HEK293 (cell line): Measurements from ENCODE around the gene LRRC2.

Experiments used
- CTCF ChIA-PET: fragments of 350-600 bp; formaldehyde crosslinking; extraction: SDS; loops from one replicate; lab custom pipeline; 2021; ENCODE audit warnings: antibody characterized with exemption; lab: Yijun Ruan, JAX
- POLR2A ChIA-PET: fragments of 300-600 bp; formaldehyde crosslinking; extraction: SDS; loops from one replicate; lab custom pipeline; 2020; ENCODE audit warnings: antibody characterized with exemption, inconsistent platforms; lab: Yijun Ruan, JAX
- H3K27ac ChIP-seq: fragments of 200-500 bp; sonication (Bioruptor generic); 2 replicates; pipeline ENCODE4 v1.5.1; 2014; ENCODE audit warnings: low read depth, low read length, control low read depth, inconsistent platforms; ENCODE audit errors: extremely low read depth
- H3K36me3 ChIP-seq, 2 experiments: fragments of 200-500 bp in 1 of 2; sonication (Bioruptor generic) in 1 of 2; 1 replicate in 1 of 2; 2 replicates in 1 of 2; pipeline ENCODE4 v1.5.1; 2014 to 2017; ENCODE audit warnings: inconsistent platforms in 2 of 2, low read length in 2 of 2; ENCODE audit not compliant: control insufficient read depth in 2 of 2, insufficient read depth in 1 of 2
- H3K4me1 ChIP-seq: fragments of 200-500 bp; sonication (Bioruptor generic); 2 replicates; pipeline ENCODE4 v1.5.1; 2014; ENCODE audit warnings: mild to moderate bottlenecking, low read length, inconsistent platforms; ENCODE audit not compliant: control insufficient read depth, insufficient read depth
- H3K4me3 ChIP-seq: 2 replicates; pipeline ENCODE4 v1.5.1; 2011; ENCODE audit warnings: low read depth, mild to moderate bottlenecking, control low read depth, low read length, moderate library complexity
- H3K9me3 ChIP-seq: fragments of 200-500 bp; sonication (Bioruptor generic); 2 replicates; pipeline ENCODE4 v1.5.1; 2014; ENCODE audit warnings: low read depth, low read length, inconsistent platforms; ENCODE audit not compliant: control insufficient read depth, insufficient read depth
- BCL11B ChIP-seq: fragments of 450-650 bp; formaldehyde crosslinking; IDR thresholded peaks from 2 replicates; pipeline ENCODE4 v1.5.1; 2016; ENCODE audit warnings: low read depth, missing biosample characterization, missing genetic modification characterization
- EGR2 ChIP-seq: fragments of 450-650 bp; formaldehyde crosslinking; IDR thresholded peaks from 2 replicates; pipeline ENCODE4 v1.5.1; 2016; ENCODE audit warnings: low read depth, missing biosample characterization, missing genetic modification characterization
- KLF7 ChIP-seq: fragments of 450-650 bp; formaldehyde crosslinking; IDR thresholded peaks from 2 replicates; pipeline ENCODE4 v1.5.1; 2016; ENCODE audit warnings: missing biosample characterization, missing genetic modification characterization, borderline replicate concordance
- SP7 ChIP-seq: fragments of 450-650 bp; formaldehyde crosslinking; IDR thresholded peaks from 2 replicates; pipeline ENCODE4 v1.5.1; 2016; ENCODE audit warnings: missing biosample characterization, missing genetic modification characterization
- TRIM28 ChIP-seq: IDR thresholded peaks from 2 replicates; pipeline ENCODE4 v1.6.1; 2011; ENCODE audit warnings: low read length, control low read depth, borderline replicate concordance
- WT1 ChIP-seq: fragments of 450-650 bp; formaldehyde crosslinking; IDR thresholded peaks from 2 replicates; pipeline ENCODE4 v1.5.1; 2016; ENCODE audit warnings: missing biosample characterization, missing genetic modification characterization
- ZFP3 ChIP-seq: fragments of 450-650 bp; formaldehyde crosslinking; IDR thresholded peaks from 2 replicates; pipeline ENCODE4 v1.5.1; 2016; ENCODE audit warnings: low read depth, missing biosample characterization, missing genetic modification characterization
- ZFP69B ChIP-seq: fragments of 450-650 bp; formaldehyde crosslinking; IDR thresholded peaks from 2 replicates; pipeline ENCODE4 v1.5.1; 2016; ENCODE audit warnings: missing biosample characterization, missing genetic modification characterization
- ZNF133 ChIP-seq: fragments of 450-650 bp; formaldehyde crosslinking; IDR thresholded peaks from 2 replicates; pipeline ENCODE4 v1.5.1; 2016; ENCODE audit warnings: missing biosample characterization, missing genetic modification characterization
- ZNF157 ChIP-seq: fragments of 450-650 bp; formaldehyde crosslinking; IDR thresholded peaks from 2 replicates; pipeline ENCODE4 v1.5.1; 2016; ENCODE audit warnings: missing biosample characterization, missing genetic modification characterization
- ZNF311 ChIP-seq: fragments of 450-650 bp; formaldehyde crosslinking; IDR thresholded peaks from 2 replicates; pipeline ENCODE4 v1.5.1; 2017; ENCODE audit warnings: missing biosample characterization, missing genetic modification characterization, borderline replicate concordance
- ZNF366 ChIP-seq: fragments of 450-650 bp; formaldehyde crosslinking; conservative IDR thresholded peaks from 2 replicates; pipeline ENCODE4 v1.5.1; 2016; ENCODE audit warnings: missing biosample characterization, missing genetic modification characterization
- ZNF654 ChIP-seq: fragments of 450-650 bp; formaldehyde crosslinking; IDR thresholded peaks from 2 replicates; pipeline ENCODE4 v1.5.1; 2016; ENCODE audit warnings: low read depth, missing biosample characterization, missing genetic modification characterization
- ZSCAN30 ChIP-seq: fragments of 450-650 bp; IDR thresholded peaks from 2 replicates; pipeline ENCODE4 v1.5.1; 2018; ENCODE audit warnings: missing biosample characterization, mild to moderate bottlenecking, missing genetic modification characterization, moderate library complexity
- TF ChIP-seq, protein P1 (sequence below): fragments of 450-650 bp; formaldehyde crosslinking; IDR thresholded peaks from 2 replicates; pipeline ENCODE4 v1.5.1; 2016; ENCODE audit warnings: missing biosample characterization, missing genetic modification characterization
- TF ChIP-seq, protein P2 (sequence below): fragments of 450-650 bp; formaldehyde crosslinking; IDR thresholded peaks from 2 replicates; pipeline ENCODE4 v1.5.1; 2016; ENCODE audit warnings: missing biosample characterization, missing genetic modification characterization
- TF ChIP-seq, protein P3 (sequence below): fragments of 450-650 bp; formaldehyde crosslinking; IDR thresholded peaks from 2 replicates; pipeline ENCODE4 v1.5.1; 2016; ENCODE audit warnings: missing biosample characterization, missing genetic modification characterization

The LRRC2 gene

DNA sequence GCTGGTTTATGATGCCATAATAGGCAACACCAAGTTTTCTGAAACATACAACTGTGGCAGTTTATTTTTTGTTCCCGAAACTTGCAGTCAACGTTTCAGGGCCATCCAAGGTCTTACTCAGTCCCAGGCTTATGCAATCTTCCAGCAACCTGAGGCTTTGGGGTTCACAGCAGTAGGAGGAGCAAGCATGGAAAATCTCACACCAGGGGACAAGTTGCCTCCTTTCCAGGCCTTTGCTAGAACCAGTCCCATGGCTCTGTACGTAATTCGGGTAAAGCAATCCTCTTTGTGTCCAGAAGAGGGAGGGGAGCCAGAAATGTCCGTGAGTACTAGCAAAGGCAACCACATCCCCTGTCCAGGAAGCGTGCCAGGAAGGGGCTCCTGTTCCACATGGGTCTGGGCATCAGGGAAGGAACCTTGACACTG lies 41.5 kb upstream of the LRRC2 start:
- ChIA-PET POLR2A (no interaction called here), CTCF (interaction anchor here (0.6 to 1.1 kb wide), 2 partner anchors 208 to 391 kb away, joined by 3 read pairs; no protein-coding TSS in a partner anchor)
- TF ChIP-seq SP7 (tag by site-specific recombination) (no peak), BCL11B (tag by site-specific recombination) (no peak), ZNF133 (tag by site-specific recombination) (no peak), ZNF366 (tag by site-specific recombination) (no peak)
- Histone ChIP-seq H3K27ac (no peak overlapping the region), H3K36me3 (no peaks in the 10 kb centered on the region), H3K4me1 (no peaks in the 10 kb centered on the region), H3K9me3 (no peaks in the 10 kb centered on the region), H3K4me3 (no peak overlapping the region)

DNA sequence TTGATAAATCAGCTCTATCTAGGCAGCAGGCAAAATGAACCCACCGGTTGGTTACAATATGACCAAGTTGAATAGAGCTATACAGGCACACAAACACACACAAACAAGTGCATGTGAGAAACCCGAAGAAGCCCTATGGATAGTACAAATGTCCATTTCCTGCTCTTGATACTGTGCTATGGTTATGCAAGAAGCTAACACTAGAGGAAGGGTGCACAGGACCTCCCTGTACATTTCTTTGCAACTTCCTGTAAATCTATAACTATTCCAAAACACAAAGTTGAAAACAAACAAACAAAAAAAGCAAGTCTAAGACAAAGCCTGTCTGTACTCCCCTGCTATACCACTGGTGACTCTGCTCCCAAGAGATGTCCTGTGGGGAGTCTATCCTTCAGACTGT lies 38.0 kb upstream of the LRRC2 start:
- no peaks in the 10 kb centered on the region for H3K36me3 ChIP-seq
- CTCF ChIA-PET = interaction anchor here (0.6 kb wide), 2 partner anchors 22 to 116 kb away, joined by 3 to 4 read pairs; no protein-coding TSS in a partner anchor
- TF ChIP-seq ZNF157 (tag by site-specific recombination) = no peak
- TF ChIP-seq, protein P1, sequence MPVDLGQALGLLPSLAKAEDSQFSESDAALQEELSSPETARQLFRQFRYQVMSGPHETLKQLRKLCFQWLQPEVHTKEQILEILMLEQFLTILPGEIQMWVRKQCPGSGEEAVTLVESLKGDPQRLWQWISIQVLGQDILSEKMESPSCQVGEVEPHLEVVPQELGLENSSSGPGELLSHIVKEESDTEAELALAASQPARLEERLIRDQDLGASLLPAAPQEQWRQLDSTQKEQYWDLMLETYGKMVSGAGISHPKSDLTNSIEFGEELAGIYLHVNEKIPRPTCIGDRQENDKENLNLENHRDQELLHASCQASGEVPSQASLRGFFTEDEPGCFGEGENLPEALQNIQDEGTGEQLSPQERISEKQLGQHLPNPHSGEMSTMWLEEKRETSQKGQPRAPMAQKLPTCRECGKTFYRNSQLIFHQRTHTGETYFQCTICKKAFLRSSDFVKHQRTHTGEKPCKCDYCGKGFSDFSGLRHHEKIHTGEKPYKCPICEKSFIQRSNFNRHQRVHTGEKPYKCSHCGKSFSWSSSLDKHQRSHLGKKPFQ (tag by site-specific recombination) = no peak
- no peak for TF ChIP-seq ZSCAN30 (tag by site-specific recombination)
- TF ChIP-seq ZNF311 (tag by site-specific recombination) = no peak
- TF ChIP-seq ZNF654 = no peak
- TF ChIP-seq, protein P2, sequence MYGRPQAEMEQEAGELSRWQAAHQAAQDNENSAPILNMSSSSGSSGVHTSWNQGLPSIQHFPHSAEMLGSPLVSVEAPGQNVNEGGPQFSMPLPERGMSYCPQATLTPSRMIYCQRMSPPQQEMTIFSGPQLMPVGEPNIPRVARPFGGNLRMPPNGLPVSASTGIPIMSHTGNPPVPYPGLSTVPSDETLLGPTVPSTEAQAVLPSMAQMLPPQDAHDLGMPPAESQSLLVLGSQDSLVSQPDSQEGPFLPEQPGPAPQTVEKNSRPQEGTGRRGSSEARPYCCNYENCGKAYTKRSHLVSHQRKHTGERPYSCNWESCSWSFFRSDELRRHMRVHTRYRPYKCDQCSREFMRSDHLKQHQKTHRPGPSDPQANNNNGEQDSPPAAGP (tag by site-specific recombination) = no peak
- TF ChIP-seq, protein P3, sequence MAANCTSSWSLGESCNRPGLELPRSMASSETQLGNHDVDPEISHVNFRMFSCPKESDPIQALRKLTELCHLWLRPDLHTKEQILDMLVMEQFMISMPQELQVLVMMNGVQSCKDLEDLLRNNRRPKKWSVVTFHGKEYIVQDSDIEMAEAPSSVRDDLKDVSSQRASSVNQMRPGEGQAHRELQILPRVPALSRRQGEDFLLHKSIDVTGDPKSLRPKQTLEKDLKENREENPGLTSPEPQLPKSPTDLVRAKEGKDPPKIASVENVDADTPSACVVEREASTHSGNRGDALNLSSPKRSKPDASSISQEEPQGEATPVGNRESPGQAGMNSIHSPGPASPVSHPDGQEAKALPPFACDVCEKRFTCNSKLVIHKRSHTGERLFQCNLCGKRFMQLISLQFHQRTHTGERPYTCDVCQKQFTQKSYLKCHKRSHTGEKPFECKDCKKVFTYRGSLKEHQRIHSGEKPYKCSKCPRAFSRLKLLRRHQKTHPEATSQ (tag by site-specific recombination) = no peak
- no peak for TF ChIP-seq ZFP69B (tag by site-specific recombination)
- H3K4me3 ChIP-seq = no peak overlapping the region
- no peak overlapping the region for H3K27ac ChIP-seq
- POLR2A ChIA-PET = no interaction called here
- no peaks in the 10 kb centered on the region for H3K9me3 ChIP-seq
- no peaks in the 10 kb centered on the region for H3K4me1 ChIP-seq

DNA sequence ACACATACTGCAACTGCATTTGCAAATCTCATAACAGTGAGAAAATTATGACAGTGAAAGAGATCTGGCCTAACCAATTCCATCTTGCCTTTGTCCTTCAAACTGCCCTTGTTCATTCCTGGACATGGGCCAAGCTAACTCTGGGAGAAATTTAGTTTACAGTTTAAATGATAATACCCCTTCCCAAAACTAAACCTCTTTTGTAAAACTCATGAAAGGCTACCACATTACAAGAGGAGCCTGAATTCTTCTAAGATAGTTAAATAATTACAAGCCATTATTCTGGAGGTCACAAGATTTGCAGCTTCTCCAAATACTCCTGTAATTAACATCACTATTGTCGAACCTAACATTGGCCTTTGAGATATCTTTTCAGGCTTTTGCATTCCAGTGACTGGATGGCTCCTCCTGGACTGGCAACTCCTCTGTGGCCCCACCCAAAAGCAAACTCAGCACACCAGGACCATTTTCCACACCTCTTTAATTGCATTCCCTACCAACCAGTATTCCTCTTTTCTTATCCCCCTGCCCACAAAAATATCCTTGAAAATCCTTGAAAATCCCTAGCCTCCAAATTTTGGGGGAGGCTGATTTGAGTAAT lies 37.4 kb upstream of the LRRC2 start:
- Histone ChIP-seq H3K4me3 (no peak overlapping the region), H3K27ac (no peak overlapping the region), H3K36me3 (no peaks in the 10 kb centered on the region), H3K9me3 (no peaks in the 10 kb centered on the region), H3K4me1 (no peaks in the 10 kb centered on the region)
- ChIA-PET CTCF (interaction anchor here (0.6 kb wide), 1 partner anchor 115 kb away, joined by 4 read pairs; no protein-coding TSS in a partner anchor), POLR2A (no interaction called here)
- TF ChIP-seq ZFP3 (tag by site-specific recombination) = no peak
- no peak for TF ChIP-seq ZFP69B (tag by site-specific recombination)
- no peak for TF ChIP-seq KLF7 (tag by site-specific recombination)
- TF ChIP-seq WT1 (tag by site-specific recombination) = no peak
- no peak for TF ChIP-seq TRIM28
- TF ChIP-seq EGR2 (tag by site-specific recombination) = no peak
